Epithelial cell of proximal tubule (primary cell): ENCODE results near the gene DMD. TPM values are rescaled to one million over a fixed set of nuclear protein-coding genes. Genes with fewer than 3 reads are reported as not detected.
"Not testable (repeated sequence)": the region's sequence is repeated elsewhere in the genome, so short reads cannot be mapped to it uniquely, and the experiment has no call there.

ENCODE experiments used
- DNase-seq: peaks from one replicate; pipeline ENCODE4 v3.0.0-alpha.2; 2011; ENCODE audit warnings: low read depth
- H3K4me3 ChIP-seq: 2 replicates; pipeline ENCODE4 v1.5.1; 2011; ENCODE audit warnings: low read depth, mild to moderate bottlenecking, low read length
- CTCF ChIP-seq: conservative IDR thresholded peaks from 2 replicates; pipeline ENCODE4 v1.5.1; 2012; ENCODE audit warnings: low read depth, mild to moderate bottlenecking, low read length
- total RNA-seq: library from RNA; depleted of rRNA; stranded (reverse); fragments of >200 nt; gene quantifications from 2 replicates; pipeline ENCODE4 v1.2.3, GENCODE V29; 2015

Gene DMD
- total RNA-seq, 1 donor from 2014 or later: 1.3 TPM

GRCh38 chrX:32276153-32276552 is 935.2 kb downstream of the DMD start:
- TF ChIP-seq CTCF: no peak
- H3K4me3 ChIP-seq: no peak overlapping the region
- DNase-seq: no peak

- DNase-seq: no peak
- no peak overlapping the region for H3K4me3 ChIP-seq
- TF ChIP-seq CTCF: no peak
These were observed 941.5 kb downstream of the DMD start for GRCh38 chrX:32269866-32270265.

GRCh38 chrX:32268207-32268606 is 943.1 kb downstream of the DMD start:
- no peak for DNase-seq
- no peak overlapping the region for H3K4me3 ChIP-seq
- no peak for TF ChIP-seq CTCF

- no peak for TF ChIP-seq CTCF
- no peak overlapping the region for H3K4me3 ChIP-seq
- no peak for DNase-seq
These were observed 943.6 kb downstream of the DMD start for GRCh38 chrX:32267796-32268195.

GRCh38 chrX:32246675-32247074 is 964.7 kb downstream of the DMD start:
- peak; percentile 53 for TF ChIP-seq CTCF
- not testable (repeated sequence) for DNase-seq, H3K4me3 ChIP-seq

GRCh38 chrX:32195611-32196010 is 1015.7 kb downstream of the DMD start:
- no peak for TF ChIP-seq CTCF
- no peak for DNase-seq
- H3K4me3 ChIP-seq: no peak overlapping the region

- H3K4me3 ChIP-seq: no peak overlapping the region
- DNase-seq: no peak
- TF ChIP-seq CTCF: no peak
These were observed 1020.0 kb downstream of the DMD start for GRCh38 chrX:32191316-32191715.
